Measurements from ENCODE around the gene HOXD9.

The HOXD9 gene

GRCh38 chr2:176169711-176170110 is 47.2 kb downstream of the HOXD9 start:
- H3K27ac ChIP-seq (replicated peaks), result no peak overlapping the region
- H3K27me3 ChIP-seq (ENCODE audit: insufficient read depth, poor library complexity, severe bottlenecking), result peaks cover 75% of the 10 kb centered on the region
- no peak for DNase-seq (ENCODE audit: low read depth in 1 of 2, low spot score in 1 of 2)
- TF ChIP-seq SPI1 (IDR thresholded peaks at IDR 0.05; ENCODE audit: borderline replicate concordance, low read depth), result no peak
- no peak for TF ChIP-seq GABPA (IDR thresholded peaks at IDR 0.05; ENCODE audit: low read depth)
- no peak for TF ChIP-seq POLR2AphosphoS5 (IDR thresholded peaks at IDR 0.05; ENCODE audit: low read depth)
- H3K4me3 ChIP-seq (replicated peaks; ENCODE audit: insufficient read depth, low read length), result no peak overlapping the region

DNA sequence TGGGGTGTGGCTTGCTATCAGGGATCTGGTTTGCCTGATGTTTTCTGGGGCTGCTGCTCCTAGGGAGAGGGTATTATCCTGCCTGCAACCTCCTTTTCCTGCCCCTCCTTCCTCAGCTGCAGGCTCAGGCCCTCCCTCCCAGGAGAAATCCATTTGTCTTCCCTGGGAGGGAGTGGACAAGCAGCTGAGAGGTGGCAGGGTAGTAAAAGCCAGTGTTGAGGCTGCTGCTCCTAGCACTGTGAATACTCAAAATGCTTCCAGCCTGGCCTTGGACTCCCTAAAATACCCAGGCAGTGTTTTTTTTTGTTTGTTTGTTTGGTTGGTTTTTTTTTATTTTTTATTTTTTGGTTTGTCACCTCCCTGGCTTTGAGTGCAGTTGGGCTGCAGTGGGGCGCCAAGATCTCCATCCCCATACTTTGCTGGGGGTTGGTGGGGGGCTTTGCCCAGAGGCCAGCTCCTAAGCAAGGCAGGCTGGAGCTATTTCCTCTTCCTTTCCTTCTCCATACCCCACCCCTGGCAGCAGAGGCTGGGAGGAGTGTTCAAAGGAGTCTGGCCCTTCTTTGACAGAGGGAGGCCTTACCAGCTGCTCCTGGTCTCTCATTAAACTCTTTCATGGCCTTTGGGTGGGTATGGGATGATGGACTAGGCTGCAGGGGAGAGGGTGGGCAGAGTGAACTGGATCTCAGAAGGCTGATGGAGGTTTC is 48.2 kb downstream of the HOXD9 start:
- peaks cover 75% of the 10 kb centered on the region for H3K27me3 ChIP-seq (ENCODE audit: insufficient read depth, poor library complexity, severe bottlenecking)
- H3K4me3 ChIP-seq (replicated peaks; ENCODE audit: insufficient read depth, low read length), result no peak overlapping the region
- no peak for DNase-seq (ENCODE audit: low read depth in 1 of 2, low spot score in 1 of 2)
- TF ChIP-seq, protein P1, sequence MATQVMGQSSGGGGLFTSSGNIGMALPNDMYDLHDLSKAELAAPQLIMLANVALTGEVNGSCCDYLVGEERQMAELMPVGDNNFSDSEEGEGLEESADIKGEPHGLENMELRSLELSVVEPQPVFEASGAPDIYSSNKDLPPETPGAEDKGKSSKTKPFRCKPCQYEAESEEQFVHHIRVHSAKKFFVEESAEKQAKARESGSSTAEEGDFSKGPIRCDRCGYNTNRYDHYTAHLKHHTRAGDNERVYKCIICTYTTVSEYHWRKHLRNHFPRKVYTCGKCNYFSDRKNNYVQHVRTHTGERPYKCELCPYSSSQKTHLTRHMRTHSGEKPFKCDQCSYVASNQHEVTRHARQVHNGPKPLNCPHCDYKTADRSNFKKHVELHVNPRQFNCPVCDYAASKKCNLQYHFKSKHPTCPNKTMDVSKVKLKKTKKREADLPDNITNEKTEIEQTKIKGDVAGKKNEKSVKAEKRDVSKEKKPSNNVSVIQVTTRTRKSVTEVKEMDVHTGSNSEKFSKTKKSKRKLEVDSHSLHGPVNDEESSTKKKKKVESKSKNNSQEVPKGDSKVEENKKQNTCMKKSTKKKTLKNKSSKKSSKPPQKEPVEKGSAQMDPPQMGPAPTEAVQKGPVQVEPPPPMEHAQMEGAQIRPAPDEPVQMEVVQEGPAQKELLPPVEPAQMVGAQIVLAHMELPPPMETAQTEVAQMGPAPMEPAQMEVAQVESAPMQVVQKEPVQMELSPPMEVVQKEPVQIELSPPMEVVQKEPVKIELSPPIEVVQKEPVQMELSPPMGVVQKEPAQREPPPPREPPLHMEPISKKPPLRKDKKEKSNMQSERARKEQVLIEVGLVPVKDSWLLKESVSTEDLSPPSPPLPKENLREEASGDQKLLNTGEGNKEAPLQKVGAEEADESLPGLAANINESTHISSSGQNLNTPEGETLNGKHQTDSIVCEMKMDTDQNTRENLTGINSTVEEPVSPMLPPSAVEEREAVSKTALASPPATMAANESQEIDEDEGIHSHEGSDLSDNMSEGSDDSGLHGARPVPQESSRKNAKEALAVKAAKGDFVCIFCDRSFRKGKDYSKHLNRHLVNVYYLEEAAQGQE (IDR thresholded peaks at IDR 0.05; ENCODE audit: insufficient replicate concordance, low read depth), result no peak
- no peak for TF ChIP-seq GABPA (IDR thresholded peaks at IDR 0.05; ENCODE audit: low read depth)
- TF ChIP-seq SPI1 (IDR thresholded peaks at IDR 0.05; ENCODE audit: borderline replicate concordance, low read depth), result no peak
- no peak for TF ChIP-seq POLR2AphosphoS5 (IDR thresholded peaks at IDR 0.05; ENCODE audit: low read depth)
- TF ChIP-seq CTCF (IDR thresholded peaks at IDR 0.05; ENCODE audit: insufficient read depth, low read length), result no peak
- H3K27ac ChIP-seq (replicated peaks), result no peak overlapping the region

DNA sequence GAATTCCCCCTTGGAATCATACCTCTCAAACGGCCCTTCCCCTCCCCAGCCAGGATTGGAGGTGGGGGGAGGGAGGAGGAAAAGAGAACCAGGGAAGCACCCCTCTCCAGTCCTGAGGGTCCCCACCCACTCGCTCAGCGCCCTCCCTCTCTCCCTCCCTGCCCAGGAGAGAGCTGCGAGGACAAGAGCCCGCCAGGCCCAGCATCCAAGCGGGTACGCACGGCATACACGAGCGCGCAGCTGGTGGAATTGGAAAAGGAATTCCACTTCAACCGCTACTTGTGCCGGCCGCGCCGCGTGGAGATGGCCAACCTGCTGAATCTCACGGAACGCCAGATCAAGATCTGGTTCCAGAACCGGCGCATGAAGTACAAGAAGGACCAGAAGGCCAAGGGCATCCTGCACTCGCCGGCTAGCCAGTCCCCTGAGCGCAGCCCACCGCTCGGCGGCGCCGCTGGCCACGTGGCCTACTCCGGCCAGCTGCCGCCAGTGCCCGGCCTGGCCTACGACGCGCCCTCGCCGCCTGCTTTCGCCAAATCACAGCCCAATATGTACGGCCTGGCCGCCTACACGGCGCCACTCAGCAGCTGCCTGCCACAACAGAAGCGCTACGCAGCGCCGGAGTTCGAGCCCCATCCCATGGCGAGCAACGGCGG is 49.0 kb downstream of the HOXD9 start:
- DNase-seq (ENCODE audit: low read depth in 1 of 2, low spot score in 1 of 2), result no peak
- Histone ChIP-seq H3K4me3 (replicated peaks; ENCODE audit: insufficient read depth, low read length) (no peak overlapping the region), H3K27me3 (ENCODE audit: insufficient read depth, poor library complexity, severe bottlenecking) (peaks cover 77% of the 10 kb centered on the region), H3K27ac (replicated peaks) (no peak overlapping the region)
- no peak for TF ChIP-seq GABPA (IDR thresholded peaks at IDR 0.05; ENCODE audit: low read depth)
- TF ChIP-seq POLR2AphosphoS5 (IDR thresholded peaks at IDR 0.05; ENCODE audit: low read depth), result no peak
- TF ChIP-seq SPI1 (IDR thresholded peaks at IDR 0.05; ENCODE audit: borderline replicate concordance, low read depth), result no peak
- no peak for TF ChIP-seq CTCF (IDR thresholded peaks at IDR 0.05; ENCODE audit: insufficient read depth, low read length)
- TF ChIP-seq, protein P1 (IDR thresholded peaks at IDR 0.05; ENCODE audit: insufficient replicate concordance, low read depth), result no peak

GRCh38 chr2:176172007-176172894 is 49.7 kb downstream of the HOXD9 start:
- H3K27me3 ChIP-seq (ENCODE audit: insufficient read depth, poor library complexity, severe bottlenecking), result peaks cover 75% of the 10 kb centered on the region
- DNase-seq (ENCODE audit: low read depth in 1 of 2, low spot score in 1 of 2), result no peak
- no peak overlapping the region for H3K27ac ChIP-seq (replicated peaks)
- H3K4me3 ChIP-seq (replicated peaks; ENCODE audit: insufficient read depth, low read length), result no peak overlapping the region
- TF ChIP-seq GABPA (IDR thresholded peaks at IDR 0.05; ENCODE audit: low read depth) (no peak), SPI1 (IDR thresholded peaks at IDR 0.05; ENCODE audit: borderline replicate concordance, low read depth) (no peak), POLR2AphosphoS5 (IDR thresholded peaks at IDR 0.05; ENCODE audit: low read depth) (no peak), CTCF (IDR thresholded peaks at IDR 0.05; ENCODE audit: insufficient read depth, low read length) (no peak)
- TF ChIP-seq, protein P1 (IDR thresholded peaks at IDR 0.05; ENCODE audit: insufficient replicate concordance, low read depth), result no peak

Measured in HL-60 (cell line).